Measurements from ENCODE around the gene ZNF146. TPM values are rescaled to one million over a fixed set of nuclear protein-coding genes. Genes with fewer than 3 reads are reported as not detected.
"Not testable (repeated sequence)": the region's sequence is repeated elsewhere in the genome, so short reads cannot be mapped to it uniquely, and the experiment has no call there.

The ZNF146 gene
- 132 and 138 TPM in 2 replicates for total RNA-seq (2014; rRNA removed; shearing (Covaris generic))
- 82.2 and 97.3 TPM in 2 replicates for polyA plus RNA-seq (2014; cell fraction: nucleus; rRNA removed)

- DNase-seq (ENCODE audit: extremely low read depth, low read depth): peak; percentile 99
Observed at GRCh38 chr19:36214386-36215275, at the start of gene ZNF146, which contains the start of gene ZNF565. TSS of gene ZNF146 (plus strand) at chr19:36215106. CDS start at chr19:36236441, 21,335 bp downstream. TSS of gene ZNF565 (minus strand) at chr19:36214665. CDS start at chr19:36201985, 12,680 bp downstream.

GRCh38 chr19:36169084-36169760 lies 45.7 kb upstream of the ZNF146 start:
- DNase-seq (ENCODE audit: extremely low read depth, low read depth): no peak

GRCh38 chr19:36172852-36173251 lies 42.1 kb upstream of the ZNF146 start:
- DNase-seq (ENCODE audit: extremely low read depth, low read depth): no peak

- not testable (repeated sequence) for DNase-seq (ENCODE audit: extremely low read depth, low read depth)
Observed at GRCh38 chr19:36173846-36174245, 41.1 kb upstream of the ZNF146 start.

GRCh38 chr19:36179077-36179476 lies 35.8 kb upstream of the ZNF146 start:
- not testable (repeated sequence) for DNase-seq (ENCODE audit: extremely low read depth, low read depth)

GRCh38 chr19:36182612-36183244 lies 32.2 kb upstream of the ZNF146 start:
- peak; percentile 40 for DNase-seq (ENCODE audit: extremely low read depth, low read depth)

- peak; percentile 58 for DNase-seq (ENCODE audit: extremely low read depth, low read depth)
Observed at GRCh38 chr19:36183245-36183628, 31.7 kb upstream of the ZNF146 start.

- not testable (repeated sequence) for DNase-seq (ENCODE audit: extremely low read depth, low read depth)
Observed at GRCh38 chr19:36186722-36187121, 28.2 kb upstream of the ZNF146 start.

- DNase-seq (ENCODE audit: extremely low read depth, low read depth): no peak
Observed at GRCh38 chr19:36196249-36196648, 18.7 kb upstream of the ZNF146 start.

- no peak for DNase-seq (ENCODE audit: extremely low read depth, low read depth)
Observed at GRCh38 chr19:36198119-36198518, 16.8 kb upstream of the ZNF146 start.

- DNase-seq (ENCODE audit: extremely low read depth, low read depth): no peak
Observed at GRCh38 chr19:36201684-36202083, 13.2 kb upstream of the ZNF146 start.

GRCh38 chr19:36203293-36203692 lies 11.6 kb upstream of the ZNF146 start:
- no peak for DNase-seq (ENCODE audit: extremely low read depth, low read depth)

- DNase-seq (ENCODE audit: extremely low read depth, low read depth): no peak
Observed at GRCh38 chr19:36207605-36208252, 7.2 kb upstream of the ZNF146 start.

- DNase-seq (ENCODE audit: extremely low read depth, low read depth): no peak
Observed at GRCh38 chr19:36209372-36209771, 5.5 kb upstream of the ZNF146 start.

GRCh38 chr19:36210497-36210896 lies 4.4 kb upstream of the ZNF146 start:
- no peak for DNase-seq (ENCODE audit: extremely low read depth, low read depth)

GRCh38 chr19:36212895-36213294 lies 2.0 kb upstream of the ZNF146 start:
- DNase-seq (ENCODE audit: extremely low read depth, low read depth): no peak

GRCh38 chr19:36215276-36216123 lies 594 bp downstream of the ZNF146 start:
- DNase-seq (ENCODE audit: extremely low read depth, low read depth): no peak

GRCh38 chr19:36221474-36221873 lies 6.6 kb downstream of the ZNF146 start:
- DNase-seq (ENCODE audit: extremely low read depth, low read depth): no peak

GRCh38 chr19:36222503-36222902 lies 7.6 kb downstream of the ZNF146 start:
- no peak for DNase-seq (ENCODE audit: extremely low read depth, low read depth)
